GM04504 (cell line): ENCODE results near the gene GPD1L.
"Not testable (repeated sequence)": the region's sequence is repeated elsewhere in the genome, so short reads cannot be mapped to it uniquely, and the experiment has no call there.

Experiments used
- DNase-seq: peaks from one replicate; pipeline ENCODE4 v3.0.0-alpha.2; 2012; ENCODE audit warnings: low read depth

Gene GPD1L

DNA sequence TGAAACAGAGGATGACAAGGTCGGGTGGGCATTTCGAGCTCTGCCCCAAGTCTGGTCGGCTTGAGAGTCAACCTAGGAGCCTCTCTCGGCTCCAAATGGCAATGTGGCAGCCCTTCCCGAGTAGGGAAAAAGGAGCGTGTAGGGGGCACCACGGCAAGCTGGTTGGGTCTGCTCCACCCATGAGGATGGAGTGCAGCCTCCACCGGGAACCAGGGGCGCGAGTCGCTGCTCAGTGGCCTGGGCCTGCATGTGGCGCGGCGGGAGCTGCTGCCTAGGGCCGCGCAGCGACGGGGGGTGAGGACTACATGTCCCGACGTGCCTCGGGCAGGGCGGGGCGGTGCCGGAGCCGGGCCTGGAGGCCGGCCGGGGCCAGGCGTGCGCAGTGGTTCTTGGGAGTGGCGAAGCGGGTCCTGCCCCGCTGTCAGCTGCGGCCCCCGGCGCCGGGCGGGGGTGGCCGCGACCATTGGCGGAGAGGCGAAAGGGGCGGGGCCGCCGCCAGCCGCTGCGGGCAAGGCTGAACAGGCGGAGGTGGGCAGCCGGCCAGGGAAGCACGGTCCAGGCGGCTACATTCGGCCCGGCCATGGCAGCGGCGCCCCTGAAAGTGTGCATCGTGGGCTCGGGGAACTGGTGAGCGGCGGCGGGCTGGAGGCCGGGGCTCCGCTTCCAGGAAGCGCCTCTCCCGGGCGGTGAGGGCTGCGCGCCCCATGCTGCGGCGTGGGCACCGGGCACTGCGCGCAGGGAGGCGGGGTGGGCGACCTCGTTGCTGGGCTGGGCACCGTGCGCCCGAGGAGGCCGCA is at the start of gene GPD1L:
Gene GPD1L (plus strand): TSS at position 489 of the 797 bp plus-strand sequence. CDS start 92 bp downstream, at position 581.
- peak; percentile 81 for DNase-seq

GRCh38 chr3:32058465-32058864 is 48.0 kb upstream of the GPD1L start:
- DNase-seq, result not testable (repeated sequence)

DNA sequence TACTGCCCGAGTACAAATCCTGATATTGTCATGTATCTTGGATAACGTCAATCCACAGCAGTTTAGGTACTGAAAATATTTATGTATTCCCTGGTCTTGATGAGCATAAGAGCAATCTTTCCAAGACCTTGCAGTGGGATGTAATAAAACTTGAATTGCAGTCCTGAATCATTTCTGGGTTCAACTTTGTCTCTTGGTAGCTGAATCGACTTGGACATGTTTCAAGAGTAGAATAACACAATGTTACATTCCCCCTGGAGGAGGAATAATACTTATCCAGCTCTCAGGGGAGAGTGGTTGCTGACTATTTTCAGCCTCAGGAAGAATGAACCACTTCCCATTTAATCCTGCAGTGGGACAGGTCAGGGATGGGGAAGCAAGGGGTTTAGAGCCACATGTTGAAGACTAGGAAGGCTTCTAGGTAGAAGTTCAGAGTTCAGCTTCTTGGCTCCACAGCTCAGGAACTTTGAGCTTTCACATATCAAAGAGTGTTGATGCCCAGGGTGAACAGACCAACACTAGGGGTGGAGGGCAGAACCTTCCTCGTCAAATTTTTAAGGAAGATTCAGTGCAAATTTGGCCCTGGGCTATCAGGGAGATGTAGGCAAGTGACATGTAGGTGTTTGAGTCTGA is 43.4 kb upstream of the GPD1L start:
- no peak for DNase-seq

DNA sequence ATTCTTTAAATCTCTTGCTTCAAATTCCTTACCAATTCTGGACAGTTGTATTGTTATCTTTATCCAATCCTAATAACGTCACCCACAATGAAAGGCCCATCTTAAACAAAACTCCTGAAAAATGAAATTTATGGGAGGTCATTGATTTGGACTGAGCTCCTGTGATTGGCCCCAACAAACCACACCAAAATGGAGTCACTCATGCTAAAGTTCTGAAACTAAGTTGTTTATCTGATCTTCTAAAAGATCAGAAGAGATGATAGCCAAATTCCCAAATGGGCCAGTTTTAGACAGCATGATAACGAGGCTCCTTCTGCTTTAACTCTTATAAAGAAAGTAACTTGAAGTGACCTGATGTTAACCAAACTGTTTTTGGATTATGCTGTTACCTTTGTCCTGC is 39.7 kb upstream of the GPD1L start:
- DNase-seq, result no peak

- not testable (repeated sequence) for DNase-seq
Measured at GRCh38 chr3:32074194-32074593, 32.2 kb upstream of the GPD1L start.

- DNase-seq, result no peak
Measured at GRCh38 chr3:32076566-32076965, 29.9 kb upstream of the GPD1L start.

DNA sequence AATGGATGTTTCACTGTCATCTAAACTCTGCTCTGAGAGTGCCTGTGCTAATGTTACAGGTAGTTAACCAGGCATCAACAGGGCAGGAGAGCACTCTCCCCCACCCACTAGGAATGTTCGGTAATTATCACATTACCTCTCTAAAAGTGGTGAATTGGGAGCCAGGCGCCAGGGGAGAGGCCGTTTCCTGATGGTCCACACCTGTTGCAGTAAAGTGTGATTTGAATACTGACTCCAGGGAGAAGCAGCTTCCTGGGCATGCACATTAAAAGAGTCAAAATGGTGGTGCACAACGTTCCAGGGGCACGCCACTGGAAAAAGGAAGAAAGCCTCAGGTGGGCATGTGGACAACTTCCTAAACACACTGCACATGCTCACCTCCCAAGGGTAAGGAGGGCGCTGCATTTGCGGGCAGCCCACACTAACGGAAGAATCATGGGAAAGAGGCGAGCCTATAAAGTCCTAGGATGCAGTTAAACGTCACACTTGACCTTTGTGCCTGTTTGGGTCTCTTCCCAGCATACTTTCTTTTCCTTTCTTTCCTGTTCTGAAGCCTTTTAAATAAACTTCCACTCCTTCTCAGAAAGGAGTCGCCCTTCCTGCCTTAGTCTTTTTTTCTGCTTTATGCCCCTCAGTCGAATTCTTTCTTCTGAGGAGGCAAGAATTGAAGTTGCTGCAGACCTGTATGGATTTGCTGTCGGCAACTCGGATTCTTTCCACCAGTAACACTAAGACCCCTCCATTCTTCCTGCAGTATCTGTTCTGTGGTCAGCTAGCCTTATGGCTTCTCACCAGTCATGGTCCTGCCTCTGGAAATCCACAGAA is 28.9 kb upstream of the GPD1L start:
- DNase-seq, result no peak

DNA sequence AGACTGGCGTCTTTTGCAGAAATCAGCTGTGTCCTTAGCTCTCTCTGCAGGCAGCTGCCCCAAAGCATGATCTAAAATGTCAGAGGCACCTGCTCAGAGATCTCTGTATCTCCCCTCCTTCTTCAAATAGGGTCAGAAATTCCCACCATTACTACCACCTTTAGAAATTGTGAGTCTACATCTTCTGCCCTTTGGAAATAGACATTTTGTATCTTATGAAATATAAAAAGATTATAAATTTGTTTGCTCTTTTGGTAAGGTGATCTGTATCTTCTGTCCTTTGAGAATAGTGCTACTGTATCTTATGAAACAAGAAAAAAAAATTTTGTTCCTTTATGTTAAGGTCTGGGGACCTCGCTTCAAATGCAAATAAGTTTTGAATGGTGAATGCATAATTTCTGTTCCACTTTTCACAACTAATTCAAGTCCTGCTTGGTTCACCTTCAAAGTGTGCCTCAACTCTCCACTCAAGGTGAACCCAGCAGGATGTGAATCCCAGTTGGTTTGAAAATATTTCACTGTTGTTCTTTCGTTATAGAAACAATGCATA is 28.3 kb upstream of the GPD1L start:
- no peak for DNase-seq

DNA sequence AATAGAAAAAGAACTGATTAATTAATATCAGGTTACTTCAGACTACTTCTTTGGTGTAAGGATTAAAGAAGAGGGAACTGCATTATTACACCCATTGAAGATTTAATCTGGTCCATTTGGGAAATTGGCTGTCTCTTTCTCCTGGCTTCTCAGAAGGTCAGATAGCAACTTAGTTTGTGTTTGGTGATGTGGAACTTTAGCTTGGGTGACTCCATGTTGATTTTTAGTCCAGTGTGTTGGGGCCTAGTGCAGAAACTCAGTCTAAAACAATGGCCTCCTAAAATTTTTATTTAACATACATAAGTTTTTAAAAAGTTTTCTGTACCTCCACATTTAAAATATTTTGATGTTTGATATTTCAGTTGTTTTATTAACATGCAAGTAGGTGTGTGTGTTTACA is 27.6 kb upstream of the GPD1L start:
- DNase-seq, result no peak

- no peak for DNase-seq
Measured at GRCh38 chr3:32082721-32083120, 23.7 kb upstream of the GPD1L start.

GRCh38 chr3:32083702-32084270 is 22.6 kb upstream of the GPD1L start:
- no peak for DNase-seq

DNA sequence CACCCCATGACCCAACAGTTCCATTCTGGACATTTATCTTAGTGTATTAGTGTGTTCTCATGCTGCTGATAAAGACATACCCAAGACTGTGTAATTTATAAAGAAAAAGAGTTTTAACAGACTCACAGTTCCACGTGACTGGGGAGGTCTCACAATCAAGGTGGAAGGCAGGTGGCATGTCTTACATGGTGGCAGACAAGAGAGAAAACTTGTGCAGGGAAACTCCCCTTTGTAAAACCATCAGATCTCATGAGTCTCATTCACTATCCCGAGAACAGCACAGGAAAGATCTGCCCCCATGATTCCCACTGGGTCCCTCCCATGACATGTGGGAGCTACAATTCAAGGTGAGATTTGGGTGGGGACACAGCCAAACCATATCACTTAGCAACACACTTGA is 21.6 kb upstream of the GPD1L start:
- DNase-seq, result no peak

- no peak for DNase-seq
Measured at GRCh38 chr3:32086464-32086863, 20.0 kb upstream of the GPD1L start.

DNA sequence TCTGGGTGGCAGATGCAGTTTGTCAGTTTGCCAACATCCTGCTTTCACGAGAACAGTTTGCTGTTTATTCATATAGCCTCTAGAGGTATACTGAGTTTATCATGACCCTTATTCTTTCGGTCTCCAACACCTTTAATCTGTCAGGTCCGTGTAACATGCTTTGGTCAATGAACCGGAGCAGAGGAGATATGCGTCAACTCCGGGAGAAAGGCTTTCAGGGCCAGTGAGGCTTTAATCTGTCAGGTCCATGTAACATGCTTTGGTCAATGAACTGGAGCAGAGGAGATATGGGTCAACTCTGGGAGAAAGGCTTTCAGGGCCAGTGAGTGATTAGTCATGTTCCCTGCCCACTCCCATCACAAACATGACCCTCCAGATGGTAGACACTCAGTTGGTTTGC is 16.9 kb upstream of the GPD1L start:
- no peak for DNase-seq

DNA sequence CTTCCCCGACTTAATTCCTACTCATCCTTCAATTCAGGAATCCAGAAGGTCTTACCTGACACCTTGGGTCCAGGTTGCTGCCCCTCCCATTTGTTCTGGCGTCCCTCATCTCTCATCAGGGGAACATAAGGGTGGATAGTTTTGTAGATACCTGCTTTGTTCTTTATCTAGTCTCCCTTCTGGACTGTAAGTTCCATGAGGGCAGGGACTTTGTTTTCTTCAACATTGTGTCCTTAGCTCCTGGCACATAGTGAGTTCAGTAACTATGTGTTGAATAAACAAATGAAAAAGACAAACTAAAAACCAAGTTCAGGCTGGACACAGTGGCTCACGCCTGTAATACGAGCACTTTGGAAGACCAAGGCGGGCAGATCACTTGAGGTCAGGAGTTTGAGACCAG is 13.2 kb upstream of the GPD1L start:
- no peak for DNase-seq

DNA sequence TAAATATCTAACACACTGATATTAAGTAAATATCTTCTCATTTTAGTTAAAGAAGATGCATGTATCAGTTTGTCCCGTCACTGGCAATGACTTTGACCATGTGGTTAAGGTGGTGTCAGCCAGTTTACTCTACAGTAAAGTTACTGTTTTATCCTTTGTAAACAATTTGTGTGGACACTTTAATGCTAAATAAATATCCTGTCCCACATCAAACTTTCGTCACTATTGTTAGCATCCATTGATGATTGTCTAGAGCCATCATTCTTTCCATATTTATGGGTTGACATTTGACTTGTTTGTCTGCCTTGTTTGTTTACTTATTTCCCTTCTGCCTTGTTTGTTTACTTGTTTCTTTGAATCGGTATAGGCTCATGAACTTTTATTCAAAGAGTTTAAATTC is 11.0 kb upstream of the GPD1L start:
- no peak for DNase-seq

DNA sequence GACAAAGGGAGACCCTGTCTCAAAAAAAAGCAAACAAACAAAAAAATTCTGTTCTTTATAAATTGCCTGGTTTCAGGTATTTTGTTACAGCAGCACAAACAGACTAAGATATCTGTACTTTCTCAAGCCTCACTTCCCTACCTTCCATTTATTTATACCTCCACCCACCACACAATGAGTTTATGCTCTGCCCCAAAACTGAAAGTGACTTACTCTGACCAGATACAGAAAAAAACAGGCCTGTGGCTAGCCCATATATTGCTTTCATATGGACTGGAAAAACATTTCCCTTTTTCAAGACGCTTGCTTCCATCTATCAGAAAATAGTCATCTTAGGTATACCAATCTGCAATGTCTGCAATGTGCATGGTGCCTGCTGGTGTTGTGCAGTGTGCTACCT is 8.7 kb upstream of the GPD1L start:
- no peak for DNase-seq

GRCh38 chr3:32098528-32098927 is 7.9 kb upstream of the GPD1L start:
- no peak for DNase-seq

DNA sequence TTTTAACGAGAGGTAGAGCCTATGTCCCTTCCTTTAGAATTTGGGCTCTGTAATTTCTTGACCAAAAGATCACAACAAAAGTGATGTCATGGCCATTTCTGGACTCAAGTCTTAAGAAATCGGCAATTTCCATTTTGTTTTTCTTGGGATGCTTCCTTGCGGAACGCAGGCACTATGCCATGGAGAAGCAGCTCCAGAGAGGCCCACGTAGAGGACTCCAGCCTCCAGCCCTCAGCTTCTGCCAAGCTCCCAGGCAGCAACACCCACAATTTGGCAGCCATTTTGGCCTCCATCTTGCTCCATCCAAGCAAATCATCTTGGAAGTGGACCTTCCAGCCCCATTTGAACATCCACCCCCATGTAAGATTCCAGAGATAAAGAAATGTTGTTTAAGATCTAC is 6.0 kb upstream of the GPD1L start:
- DNase-seq, result no peak

GRCh38 chr3:32102289-32102688 is 4.1 kb upstream of the GPD1L start:
- no peak for DNase-seq

GRCh38 chr3:32104492-32104891 is 1.9 kb upstream of the GPD1L start:
- no peak for DNase-seq
